GM12865 (cell line): ENCODE measurements around the gene CPM.

Experiments used
- DNase-seq: peaks from one replicate; pipeline ENCODE4 v3.0.0; 2010; ENCODE audit warnings: low read depth
- H3K4me3 ChIP-seq: 2 replicates; pipeline ENCODE4 v1.5.1; 2011; ENCODE audit warnings: mild to moderate bottlenecking, low read depth, low read length, control low read depth
- TF ChIP-seq, protein P1 (sequence below): IDR thresholded peaks from 2 replicates; pipeline ENCODE4 v1.5.1; 2011; ENCODE audit warnings: low read length, control low read depth, low read depth, inconsistent platforms; ENCODE audit not compliant: insufficient read depth; ENCODE audit errors: missing control alignments

CPM gene

DNA sequence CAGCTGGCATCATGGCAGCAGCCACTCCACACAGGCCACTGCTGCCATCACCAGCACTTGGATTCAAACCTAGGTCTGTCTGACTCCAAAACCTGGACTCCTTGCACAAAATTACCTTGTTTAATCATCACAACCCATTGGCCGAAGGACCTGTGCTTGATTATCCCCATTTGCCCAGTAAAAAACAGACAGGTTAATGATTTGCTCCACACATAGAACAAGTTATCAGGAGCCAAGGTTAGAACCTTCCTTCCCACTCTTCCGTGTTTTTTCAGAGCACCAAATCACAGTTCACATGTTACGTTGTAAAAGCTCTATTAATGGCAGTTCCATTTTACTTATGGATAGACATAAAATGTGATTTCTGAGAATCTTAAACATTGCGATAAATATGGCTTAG, 23.5 kb upstream of the CPM start:
- H3K4me3 ChIP-seq, result no peak overlapping the region
- TF ChIP-seq, protein P1, sequence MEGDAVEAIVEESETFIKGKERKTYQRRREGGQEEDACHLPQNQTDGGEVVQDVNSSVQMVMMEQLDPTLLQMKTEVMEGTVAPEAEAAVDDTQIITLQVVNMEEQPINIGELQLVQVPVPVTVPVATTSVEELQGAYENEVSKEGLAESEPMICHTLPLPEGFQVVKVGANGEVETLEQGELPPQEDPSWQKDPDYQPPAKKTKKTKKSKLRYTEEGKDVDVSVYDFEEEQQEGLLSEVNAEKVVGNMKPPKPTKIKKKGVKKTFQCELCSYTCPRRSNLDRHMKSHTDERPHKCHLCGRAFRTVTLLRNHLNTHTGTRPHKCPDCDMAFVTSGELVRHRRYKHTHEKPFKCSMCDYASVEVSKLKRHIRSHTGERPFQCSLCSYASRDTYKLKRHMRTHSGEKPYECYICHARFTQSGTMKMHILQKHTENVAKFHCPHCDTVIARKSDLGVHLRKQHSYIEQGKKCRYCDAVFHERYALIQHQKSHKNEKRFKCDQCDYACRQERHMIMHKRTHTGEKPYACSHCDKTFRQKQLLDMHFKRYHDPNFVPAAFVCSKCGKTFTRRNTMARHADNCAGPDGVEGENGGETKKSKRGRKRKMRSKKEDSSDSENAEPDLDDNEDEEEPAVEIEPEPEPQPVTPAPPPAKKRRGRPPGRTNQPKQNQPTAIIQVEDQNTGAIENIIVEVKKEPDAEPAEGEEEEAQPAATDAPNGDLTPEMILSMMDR, result no peak
- no peak for DNase-seq

DNA sequence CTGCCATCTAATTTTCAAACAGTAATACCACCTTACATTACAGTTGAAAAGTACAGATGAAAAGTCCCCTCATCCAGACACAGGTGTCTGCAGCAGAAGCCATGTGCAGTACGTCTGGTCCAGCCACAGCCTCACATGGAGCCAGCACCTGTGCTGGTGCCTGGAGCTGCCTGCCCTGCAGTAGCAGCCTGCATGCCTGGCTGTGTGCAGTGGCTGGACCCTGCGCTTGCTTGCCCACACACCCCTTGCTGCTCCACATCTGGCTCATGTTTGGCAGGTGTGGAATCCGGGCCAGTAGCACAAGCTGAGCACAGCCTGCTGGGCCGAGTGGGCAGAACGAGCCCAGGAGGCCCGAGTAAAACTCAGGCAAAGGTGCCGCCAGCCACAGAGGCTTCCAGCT, 21.8 kb upstream of the CPM start:
- DNase-seq, result no peak
- TF ChIP-seq, protein P1, result no peak
- no peak overlapping the region for H3K4me3 ChIP-seq

DNA sequence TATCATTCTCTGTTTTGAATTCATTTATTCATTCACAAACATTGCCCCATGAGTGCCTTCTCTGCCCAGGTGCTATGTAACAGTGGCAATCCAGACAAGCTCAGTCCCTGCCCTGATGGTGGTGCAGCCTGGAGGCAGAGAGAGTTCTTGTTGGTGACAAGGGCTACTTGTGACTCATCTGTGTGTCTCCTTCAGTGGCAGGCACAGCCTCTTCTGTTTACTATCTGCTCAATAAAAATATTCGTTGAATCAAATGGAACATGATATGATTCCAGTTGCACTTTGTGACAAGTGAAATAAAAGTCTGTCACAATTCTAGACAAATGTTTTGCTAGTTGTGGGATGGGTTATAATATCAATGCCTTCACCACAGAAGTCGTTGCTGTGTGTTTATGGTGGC, 20.6 kb upstream of the CPM start:
- no peak for DNase-seq
- TF ChIP-seq, protein P1, result no peak

DNA sequence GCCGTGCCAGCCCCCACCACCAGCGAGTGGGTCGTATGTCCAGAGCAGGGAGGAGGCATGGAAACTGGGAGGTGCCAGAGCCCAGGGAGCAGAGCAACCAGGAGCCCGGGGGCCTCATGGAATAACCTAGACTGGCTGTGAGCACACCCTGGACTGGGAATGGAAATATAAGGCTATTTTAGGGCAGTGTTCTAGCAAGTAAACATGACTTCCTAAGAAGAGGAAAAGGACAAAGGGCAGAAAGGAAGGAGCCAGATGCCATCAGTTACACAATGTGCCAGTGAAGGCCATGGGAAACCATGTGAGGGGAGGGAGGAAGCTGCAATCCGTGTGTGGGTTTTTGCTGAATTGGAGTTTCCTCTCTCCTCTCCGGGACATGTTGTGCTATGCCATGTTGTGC, 18.7 kb upstream of the CPM start:
- no peak for DNase-seq
- H3K4me3 ChIP-seq, result no peak overlapping the region
- TF ChIP-seq, protein P1, result no peak

More for the DNA sequence above, 20.6 kb upstream of the CPM start:
- H3K4me3 ChIP-seq, result no peak overlapping the region

DNA sequence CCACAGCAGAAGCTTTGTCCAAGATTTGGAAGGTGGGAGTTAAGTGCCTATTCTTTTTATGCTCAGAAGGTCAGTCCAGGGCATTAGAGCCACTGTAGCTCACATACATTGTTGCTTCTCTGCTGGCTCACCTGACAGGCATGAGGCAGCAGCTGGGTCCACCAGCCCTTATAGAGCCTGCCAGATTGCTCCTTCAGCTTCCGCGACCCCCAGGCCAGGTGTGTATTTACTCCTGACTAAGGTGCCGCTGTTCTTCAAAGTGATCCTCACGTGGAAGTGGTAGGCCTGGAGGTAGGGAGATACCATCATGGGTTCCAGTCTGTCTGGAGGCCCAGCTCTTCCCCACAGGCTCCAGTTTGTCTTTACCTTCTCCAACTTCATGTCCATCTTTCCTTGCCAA, 17.5 kb upstream of the CPM start:
- DNase-seq, result no peak
- no peak overlapping the region for H3K4me3 ChIP-seq
- TF ChIP-seq, protein P1, result no peak

DNA sequence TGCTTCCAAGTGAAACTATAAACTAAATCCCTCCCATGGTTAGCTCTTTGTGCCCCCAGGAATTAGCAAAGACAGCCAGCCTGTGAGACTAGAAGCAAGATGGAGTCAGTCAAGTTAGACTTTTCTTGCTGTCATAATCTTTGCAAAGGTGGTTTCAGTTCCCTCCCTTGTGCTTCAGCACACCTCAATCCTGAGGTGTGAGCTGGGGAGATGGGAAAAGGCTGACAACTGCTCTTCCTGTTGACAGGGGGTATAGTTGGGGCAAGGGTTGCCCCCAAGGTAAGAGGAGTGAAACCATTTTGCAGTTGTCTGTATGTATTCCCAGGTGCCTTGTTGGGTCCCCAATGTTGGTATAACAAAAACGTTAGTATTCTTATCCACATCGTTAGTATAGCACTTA, 12.3 kb upstream of the CPM start:
- no peak overlapping the region for H3K4me3 ChIP-seq
- TF ChIP-seq, protein P1, result no peak
- no peak for DNase-seq

DNA sequence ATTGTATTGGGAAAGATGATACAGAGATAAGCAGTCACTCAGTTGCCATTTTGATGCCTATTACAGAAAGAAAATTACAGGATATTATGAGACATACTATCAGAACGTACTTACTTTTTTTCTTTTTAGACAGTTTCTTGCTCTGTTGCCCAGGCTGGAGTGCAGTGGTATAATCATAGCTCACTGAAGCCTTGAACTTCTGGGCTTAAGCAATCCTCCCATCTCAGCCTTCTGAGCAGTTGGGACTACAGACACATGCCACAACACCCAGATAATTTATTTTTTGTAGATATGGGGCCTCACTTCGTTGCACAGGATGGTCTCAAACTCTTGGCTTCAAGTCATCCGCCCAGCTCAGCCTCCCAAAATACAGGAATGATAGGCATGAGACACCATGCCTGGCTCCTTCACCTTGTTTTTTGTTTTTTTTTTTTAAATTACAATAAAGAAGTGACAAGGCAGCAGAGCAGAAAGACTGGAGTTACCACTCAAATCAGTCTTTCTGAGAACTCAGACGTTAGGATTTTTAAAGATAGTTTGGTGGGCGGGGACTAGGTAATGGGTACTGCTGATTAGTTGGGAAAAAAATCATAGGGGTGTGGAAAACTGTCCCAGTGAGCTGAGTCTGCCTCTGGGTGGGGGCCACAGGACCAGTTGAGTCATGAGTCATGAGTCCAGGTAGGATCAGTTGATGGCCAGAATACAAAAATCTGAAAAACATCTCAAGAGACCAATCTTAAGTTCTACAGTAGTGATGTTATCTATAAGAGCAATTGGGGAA, 11.5 kb upstream of the CPM start:
- no peak for DNase-seq
- TF ChIP-seq, protein P1, result no peak
- H3K4me3 ChIP-seq, result no peak overlapping the region
